Measurements from ENCODE around the gene NBPF4.
A peak's percentile ranks its signal among the peaks of the same experiment; 100 is the strongest.
"Not testable (repeated sequence)": the region's sequence is repeated elsewhere in the genome, so short reads cannot be mapped to it uniquely, and the experiment has no call there.

Gene NBPF4

DNA sequence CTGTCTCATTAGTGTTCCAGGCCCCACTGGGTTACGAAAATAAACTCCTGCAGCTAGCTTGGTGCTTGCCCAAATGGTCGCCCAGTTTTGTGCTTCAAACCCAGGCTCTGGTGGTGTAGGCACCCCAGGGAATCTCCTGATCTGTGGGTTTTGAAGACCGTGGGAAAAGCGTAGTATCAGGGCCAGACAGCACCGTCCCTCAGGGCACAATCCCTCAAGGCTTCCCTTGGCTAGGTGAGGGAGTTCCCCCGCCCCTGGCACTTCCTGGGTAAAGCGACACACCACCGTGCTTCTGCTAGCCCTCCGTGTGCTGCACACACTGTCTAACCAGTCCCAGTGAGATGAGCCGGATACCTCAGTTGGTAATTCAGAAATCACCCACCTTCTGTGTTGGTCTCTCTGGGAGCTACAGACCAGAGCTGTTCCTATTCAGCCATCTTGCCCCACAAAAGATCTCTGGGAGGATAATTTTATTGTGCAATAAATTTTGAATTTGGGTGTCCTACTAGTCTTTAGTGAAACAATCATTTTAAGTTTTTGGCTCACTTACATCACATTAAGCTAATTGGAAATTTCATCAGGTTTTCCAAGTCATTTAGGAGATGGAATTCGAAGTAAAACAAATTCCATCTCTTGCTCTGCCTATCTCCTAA, 34.3 kb downstream of the NBPF4 start:
- peak; percentile 12 for DNase-seq

DNA sequence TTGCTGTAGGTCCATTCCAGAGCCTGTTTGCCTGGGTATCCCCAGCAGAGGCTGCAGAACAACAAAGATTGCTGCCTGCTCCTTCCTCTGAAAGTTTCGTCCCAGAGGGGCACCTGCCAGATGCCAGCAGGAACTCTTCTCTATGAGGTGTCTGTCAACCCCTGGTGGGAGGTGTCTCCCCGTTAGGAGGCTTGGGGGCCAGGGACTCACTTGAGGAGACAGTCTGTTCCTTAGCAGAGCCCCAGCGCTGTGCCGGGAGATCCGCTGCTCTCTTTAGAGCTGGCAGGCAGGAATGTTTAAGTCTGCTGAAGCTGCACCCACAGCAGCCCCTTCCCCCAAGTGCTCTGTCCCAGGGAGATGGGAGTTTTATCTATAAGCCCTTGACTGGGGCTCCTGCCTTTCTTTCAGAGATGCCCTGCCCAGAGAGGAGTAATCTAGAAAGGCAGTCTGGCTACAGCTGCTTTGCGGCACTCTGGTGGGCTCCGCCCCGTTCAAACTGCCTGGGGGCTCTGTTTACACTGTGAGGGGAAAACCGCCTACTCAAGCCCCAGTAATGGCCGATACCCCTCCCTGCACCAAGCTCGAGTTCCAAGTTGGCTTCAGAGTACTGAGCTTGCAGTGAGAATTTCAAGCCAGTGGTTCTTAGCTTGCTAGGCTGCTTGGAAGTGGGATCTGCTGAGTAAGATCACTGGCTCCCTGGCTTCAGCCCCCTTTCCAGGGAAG, 35.0 kb downstream of the NBPF4 start:
- DNase-seq = no peak

DNA sequence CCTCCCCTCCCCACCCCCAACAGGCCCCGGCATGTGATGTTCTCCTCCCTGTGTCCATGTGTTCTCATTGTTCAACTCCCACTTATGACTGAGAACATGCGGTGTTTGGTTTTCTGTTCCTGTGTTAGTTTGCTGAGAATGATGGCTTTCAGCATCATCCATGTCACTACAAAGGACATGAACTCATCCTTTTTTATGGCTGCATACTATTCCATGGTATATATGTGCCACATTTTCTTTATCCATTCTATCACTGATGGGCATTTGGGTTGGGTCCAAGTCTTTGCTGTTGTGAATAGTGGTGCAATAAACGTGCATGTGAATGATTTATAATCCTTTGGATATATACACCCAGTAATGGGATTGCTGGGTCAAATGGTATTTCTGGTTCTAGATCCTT, 40.3 kb downstream of the NBPF4 start:
- DNase-seq = not testable (repeated sequence)

DNA sequence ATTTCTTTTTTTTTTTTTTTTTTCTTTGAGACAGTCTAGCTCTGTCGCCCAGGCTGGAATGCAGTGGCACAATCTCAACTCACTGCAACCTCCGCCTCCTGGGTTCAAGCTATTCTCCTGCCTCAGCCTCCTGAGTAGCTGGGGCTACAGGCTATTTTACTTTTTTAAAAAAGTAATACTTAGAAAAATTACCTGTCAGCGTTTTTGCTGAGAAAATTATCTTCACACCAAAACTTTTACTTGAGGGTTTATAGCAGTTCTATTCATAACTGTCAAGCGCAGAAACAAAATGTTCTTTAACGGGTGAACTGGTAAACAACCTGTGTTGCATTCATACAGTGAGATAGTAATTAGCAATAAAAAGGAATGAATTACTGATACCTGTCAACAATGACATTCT, 42.2 kb downstream of the NBPF4 start:
- DNase-seq = no peak

DNA sequence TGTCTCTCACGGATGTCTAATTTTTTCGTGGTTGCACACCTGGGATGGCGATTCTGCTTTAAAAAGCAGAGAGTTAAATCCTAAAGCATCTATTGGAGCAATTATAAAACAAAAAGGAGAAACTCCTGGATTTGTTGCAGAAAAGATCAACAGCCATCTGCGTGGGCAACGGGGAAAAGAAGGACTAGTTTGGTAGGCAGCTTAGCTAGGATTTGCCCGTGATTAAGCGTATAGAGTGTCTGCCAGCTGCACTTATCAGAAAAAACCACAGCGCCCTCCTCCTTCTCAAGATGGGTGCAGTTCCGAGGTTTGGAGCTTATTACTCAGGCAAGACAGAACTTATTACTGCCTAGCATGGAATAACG, 43.2 kb downstream of the NBPF4 start:
- peak; percentile 59 for DNase-seq

DNA sequence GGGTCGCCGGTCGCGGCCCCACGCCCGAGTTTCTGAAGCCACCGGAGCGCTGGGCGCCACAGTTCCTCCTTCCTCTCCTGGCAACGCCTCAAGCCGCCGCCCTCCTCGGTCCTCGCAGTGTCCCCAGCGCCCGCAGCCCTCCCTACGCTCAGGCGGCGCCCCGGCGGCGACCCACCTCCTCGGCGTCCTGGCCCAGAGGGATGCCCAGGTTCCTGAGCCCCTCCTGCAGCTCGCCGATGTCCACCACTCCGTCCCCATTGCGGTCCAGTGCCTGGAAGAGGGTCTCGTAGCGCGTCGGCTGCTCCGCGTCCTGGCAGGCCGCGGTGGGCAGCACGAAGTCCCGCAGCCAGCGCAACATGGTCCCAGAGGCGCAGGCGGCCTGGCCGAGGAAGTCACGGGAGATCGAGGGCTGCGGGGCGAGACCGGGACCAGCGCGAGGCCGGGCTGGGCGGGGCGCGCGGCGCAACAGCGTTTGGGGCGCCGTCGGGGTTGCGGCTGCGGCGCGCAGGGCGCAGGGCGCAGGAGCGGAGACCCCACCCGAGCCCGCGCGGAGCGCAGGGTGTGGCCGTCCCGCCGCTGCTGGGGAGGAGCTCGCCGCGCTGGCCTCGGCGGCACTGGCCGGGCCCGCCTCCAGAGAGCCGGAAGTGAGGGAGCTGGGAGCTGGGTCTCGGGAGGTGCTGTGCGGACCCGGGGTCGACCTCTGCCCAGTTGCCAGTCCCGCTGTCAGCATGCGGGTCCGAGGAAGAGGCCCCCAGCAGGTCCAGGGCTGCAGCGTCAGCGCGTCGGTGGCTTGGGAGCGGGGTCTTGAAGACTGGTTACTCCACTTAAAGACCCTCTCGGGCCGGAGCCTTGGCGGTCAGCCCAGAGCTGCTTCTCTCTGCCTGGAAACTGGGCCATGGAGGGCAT, 43.8 kb downstream of the NBPF4 start, which contains the start of gene SLC25A24:
TSS of gene SLC25A24 (minus strand) at position 563 of the 906 bp plus-strand sequence. CDS start at position 358, 205 bp downstream.
- DNase-seq = peak; percentile 76

DNA sequence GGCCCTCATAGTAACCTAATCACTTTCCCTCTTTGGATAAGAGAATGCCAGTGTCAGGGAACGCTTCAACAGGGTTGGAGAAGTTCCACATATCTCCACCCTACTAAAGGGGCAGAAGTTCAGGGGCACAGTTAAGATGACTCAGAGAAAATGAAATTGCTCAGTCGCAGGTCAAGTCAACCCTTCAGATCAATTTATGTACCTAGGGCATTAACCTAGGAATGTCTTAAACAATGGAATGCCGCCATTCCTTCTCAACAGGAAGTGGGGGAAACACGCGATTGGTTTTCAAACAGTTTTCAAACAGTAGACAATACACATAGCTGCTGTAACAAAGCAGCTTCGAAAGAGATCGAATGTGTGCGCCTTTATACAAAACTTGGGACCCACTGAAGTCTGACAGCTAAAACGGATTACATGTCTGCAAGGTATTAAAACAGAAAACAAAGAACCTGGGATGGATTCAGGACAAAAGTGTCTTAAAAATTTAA, 44.6 kb downstream of the NBPF4 start:
- DNase-seq = no peak

DNA sequence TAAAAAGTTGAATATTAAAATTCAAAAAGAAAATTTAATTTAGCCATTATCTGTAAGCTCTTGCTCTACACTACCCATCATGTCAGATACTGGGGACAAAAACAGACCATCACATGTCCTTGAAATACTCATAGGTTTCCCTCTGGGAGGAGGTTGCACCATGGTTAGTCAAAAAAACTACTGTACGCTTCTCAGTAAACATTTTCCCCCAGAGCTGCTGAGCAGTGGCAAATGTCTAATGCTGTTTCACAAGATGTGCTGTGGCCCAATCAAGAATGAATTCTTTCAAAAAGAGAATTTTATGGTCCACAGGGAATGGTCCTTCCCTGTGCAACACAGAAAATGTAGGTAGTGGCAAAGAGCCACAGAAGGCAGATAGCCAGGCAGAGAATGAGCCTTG, 49.8 kb downstream of the NBPF4 start:
- no peak for DNase-seq

DNA sequence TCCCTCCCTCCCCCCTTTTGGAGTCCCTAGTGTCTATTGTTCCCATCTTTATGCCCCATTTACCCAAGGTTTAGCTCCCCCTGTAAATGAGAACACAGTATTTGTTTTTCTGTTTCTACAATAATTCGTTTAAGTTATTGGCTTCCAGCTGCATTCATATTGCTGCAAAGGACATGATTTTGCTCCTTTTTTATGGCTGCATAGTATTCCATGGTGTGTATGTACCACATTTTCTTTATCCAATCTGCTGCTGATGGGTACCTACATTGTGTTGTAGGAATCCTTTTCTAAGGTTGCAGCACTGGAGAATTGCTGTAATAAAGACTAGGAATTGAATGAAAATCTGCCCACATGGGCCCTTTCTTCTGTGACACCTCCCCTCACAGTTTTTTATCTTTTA, 50.5 kb downstream of the NBPF4 start:
- DNase-seq = no peak

DNA sequence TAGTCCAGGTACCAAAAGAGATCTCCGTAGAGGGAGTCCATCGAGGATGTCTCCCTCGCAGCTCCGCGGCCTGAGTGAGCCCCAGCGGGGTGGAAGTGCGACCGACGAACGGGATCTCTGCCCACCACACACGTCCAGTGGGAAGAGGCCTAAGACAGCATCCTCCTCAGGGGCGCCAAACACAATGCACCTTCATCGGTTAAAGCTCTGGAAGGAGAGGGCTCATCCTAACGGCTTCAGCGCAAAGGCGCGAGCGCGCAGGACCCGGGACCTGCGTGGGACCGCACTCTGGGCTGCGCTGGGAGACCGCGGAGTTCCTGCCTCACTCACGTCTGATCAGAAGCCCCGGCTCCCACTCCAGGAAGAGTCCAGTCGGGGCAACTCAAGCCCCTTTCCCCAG, 51.3 kb downstream of the NBPF4 start:
- DNase-seq = no peak

DNA sequence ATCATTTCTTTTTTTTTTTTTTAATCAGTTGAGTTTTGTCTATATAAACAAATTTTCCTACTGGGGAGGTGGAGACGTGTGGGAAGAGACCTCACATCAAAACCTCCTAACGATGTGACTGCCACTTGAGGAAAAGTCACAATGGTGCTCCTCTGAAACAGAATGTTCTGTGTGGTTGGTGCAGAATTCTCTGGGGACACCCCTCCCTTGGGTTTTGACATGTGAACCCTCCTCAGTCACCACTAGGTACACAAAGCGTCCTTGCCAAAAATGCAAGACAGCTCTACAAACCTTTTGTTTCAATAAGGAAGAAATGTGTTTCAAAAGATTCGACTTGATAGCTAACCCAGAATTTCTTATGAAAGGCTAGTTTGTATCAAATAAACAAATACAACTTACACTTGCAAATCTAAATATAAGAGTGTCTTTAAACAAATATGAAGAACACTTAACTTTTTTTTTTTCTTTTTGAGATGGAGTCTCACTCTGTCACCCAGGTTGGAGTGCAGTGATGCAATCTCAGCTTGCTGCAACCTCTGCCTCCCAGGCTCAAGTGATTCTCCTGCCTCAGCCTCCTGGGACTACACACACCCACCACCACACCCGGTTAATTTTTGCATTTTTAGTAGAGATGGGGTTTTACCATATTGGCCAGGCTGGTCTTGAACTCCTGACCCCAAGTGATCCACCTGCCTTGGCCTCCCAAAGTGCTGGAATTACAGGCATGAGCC, 53.0 kb downstream of the NBPF4 start:
- no peak for DNase-seq

DNA sequence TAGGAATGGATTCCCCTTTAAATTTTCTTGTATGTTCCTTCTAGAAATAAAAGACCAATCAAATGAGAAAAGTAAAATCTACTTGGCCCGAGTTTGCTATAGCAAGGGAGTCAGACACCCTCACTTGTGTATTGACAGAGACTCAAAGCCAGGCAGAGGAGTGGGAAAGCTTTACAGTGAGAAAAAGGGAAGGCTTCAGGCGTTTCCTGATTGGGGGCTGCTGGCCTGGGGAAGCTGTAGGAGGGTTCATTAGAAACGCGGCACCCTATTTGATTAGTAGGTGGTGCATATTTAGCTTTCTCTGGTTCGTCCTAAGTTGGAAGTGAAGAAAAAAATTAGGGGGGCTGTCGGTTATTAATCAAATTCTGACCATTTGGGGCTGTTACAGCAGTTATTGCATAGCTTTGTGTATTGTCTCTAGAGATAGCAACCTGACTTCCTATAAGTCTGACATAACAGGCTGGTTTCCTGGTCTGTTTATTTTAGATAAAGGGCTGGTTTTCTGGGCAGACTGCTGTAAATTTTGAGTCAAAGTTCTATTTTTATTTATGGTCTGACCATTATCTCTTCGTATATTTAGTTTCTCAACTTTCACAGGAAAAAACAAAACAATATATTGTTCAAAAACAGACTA, 53.8 kb downstream of the NBPF4 start:
- DNase-seq = no peak

DNA sequence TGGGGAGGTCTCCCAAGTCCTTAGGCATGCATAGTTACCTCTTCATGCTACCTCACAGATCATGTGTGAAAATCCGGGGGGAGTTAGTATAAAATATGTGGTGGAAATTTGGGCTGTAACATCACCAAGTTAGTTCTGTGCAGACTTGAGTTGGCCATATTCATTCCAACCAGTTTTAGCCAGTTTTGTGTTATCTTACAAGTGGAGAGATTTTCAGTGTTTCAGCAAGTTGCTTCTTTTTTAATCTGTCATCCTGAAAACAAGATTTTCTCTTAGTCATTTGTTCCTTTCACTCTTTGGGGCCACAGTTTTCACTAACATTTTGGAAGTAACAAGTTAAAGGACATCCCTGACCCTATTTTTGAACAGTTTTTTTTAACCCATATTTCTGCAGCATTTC, 55.1 kb downstream of the NBPF4 start:
- DNase-seq = no peak

DNA sequence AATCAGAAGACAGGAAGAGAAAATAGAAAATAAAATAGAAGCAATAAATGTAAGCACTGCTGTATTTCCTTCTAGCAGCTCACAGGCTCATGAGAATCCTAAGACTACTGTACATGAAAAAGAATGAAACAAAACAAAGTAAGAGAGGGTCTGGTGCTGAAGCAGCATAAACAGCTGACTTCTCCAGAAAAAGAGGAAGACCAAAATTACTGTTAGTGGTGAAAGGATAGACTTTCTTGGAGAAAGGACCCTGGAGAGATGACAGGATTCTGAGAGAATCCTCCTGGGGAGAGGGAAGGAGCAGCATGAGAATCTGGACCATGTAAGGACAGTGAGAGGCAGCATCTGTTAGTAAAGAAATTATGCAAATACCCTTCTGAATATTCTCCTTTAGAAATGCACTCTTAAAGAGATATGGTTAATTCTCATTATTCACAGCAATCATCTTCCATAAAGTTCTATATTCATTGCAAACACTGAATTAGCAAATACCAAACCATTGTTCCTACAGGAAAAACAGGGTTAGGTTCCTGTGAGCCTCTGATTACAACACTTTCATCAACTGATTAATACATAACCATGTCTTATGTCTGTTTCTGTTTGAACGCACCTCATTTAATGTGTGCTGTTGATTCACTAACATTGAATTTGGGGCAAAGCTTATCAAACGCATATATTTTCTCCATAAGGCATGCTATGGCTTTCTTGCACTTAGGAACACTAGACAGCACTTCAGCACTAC, 60.7 kb downstream of the NBPF4 start:
- DNase-seq = no peak

DNA sequence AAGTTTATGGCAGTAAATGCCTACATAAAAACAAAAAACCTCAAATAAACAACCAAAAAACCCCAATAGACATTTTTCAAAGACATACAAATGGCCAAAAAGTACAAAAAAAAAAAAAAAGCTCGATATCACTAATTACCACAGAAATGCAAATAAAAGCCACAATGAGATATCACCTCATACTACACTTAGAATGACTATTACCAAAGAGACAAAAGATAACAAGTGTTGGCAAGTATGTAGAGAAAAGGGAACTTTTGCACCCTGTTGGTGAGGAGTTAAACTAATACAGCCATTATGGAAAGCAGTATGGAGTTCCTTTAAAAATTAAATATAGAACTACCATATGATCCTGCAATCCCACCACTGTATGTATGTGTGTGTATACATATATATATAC, 64.9 kb downstream of the NBPF4 start:
- no peak for DNase-seq

Measured in CD4-positive, alpha-beta T cell treated with Interleukin-17A for 1 hour (primary cell).